ENCODE data around the gene LRP6.
A peak's percentile ranks its signal among the peaks of the same experiment; 100 is the strongest.

The LRP6 gene

GRCh38 chr12:12072064-12072760 is 194.6 kb downstream of the LRP6 start:
- Histone ChIP-seq H3K9ac (ENCODE audit: low read length) (peak overlapping the region; percentile 65), H3K4me3 (ENCODE audit: low read length) (peak overlapping the region; percentile 31), H3K36me3 (ENCODE audit: control insufficient read depth, insufficient read depth, low read length) (no peaks in the 10 kb centered on the region), H3K27me3 (ENCODE audit: control insufficient read depth, insufficient read depth, low read length) (no peaks in the 10 kb centered on the region), H3K4me1 (ENCODE audit: control insufficient read depth, insufficient read depth, low read length) (peaks cover 18% of the 10 kb centered on the region), H3K9me3 (ENCODE audit: control insufficient read depth, low read length) (no peaks in the 10 kb centered on the region)

- no peaks in the 10 kb centered on the region for H3K27me3 ChIP-seq (ENCODE audit: control insufficient read depth, insufficient read depth, low read length)
- peak within 1 kb of the TSS; percentile 31 for H3K4me3 ChIP-seq (ENCODE audit: low read length)
- peaks cover 18% of the 10 kb centered on the region for H3K4me1 ChIP-seq (ENCODE audit: control insufficient read depth, insufficient read depth, low read length)
- H3K9me3 ChIP-seq (ENCODE audit: control insufficient read depth, low read length): no peaks in the 10 kb centered on the region
- H3K9ac ChIP-seq (ENCODE audit: low read length): peak within 1 kb of the TSS; percentile 65
- no peaks in the 10 kb centered on the region for H3K36me3 ChIP-seq (ENCODE audit: control insufficient read depth, insufficient read depth, low read length)
Observed at GRCh38 chr12:12070674-12071656, 195.9 kb downstream of the LRP6 start, which contains the start of gene BCL2L14. TSS of gene BCL2L14 (plus strand) at chr12:12070939. CDS start at chr12:12079306, 8,367 bp downstream.

- H3K27me3 ChIP-seq (ENCODE audit: control insufficient read depth, insufficient read depth, low read length): no peaks in the 10 kb centered on the region
- H3K4me3 ChIP-seq (ENCODE audit: low read length): peak overlapping the region; percentile 31
- peaks cover 18% of the 10 kb centered on the region for H3K4me1 ChIP-seq (ENCODE audit: control insufficient read depth, insufficient read depth, low read length)
- H3K9me3 ChIP-seq (ENCODE audit: control insufficient read depth, low read length): no peaks in the 10 kb centered on the region
- no peaks in the 10 kb centered on the region for H3K36me3 ChIP-seq (ENCODE audit: control insufficient read depth, insufficient read depth, low read length)
- no peak overlapping the region for H3K9ac ChIP-seq (ENCODE audit: low read length)
Observed at GRCh38 chr12:12069821-12070548, 196.9 kb downstream of the LRP6 start.

GRCh38 chr12:12068751-12069150 is 198.1 kb downstream of the LRP6 start:
- H3K9ac ChIP-seq (ENCODE audit: low read length): no peak overlapping the region
- no peak overlapping the region for H3K4me3 ChIP-seq (ENCODE audit: low read length)
- no peaks in the 10 kb centered on the region for H3K27me3 ChIP-seq (ENCODE audit: control insufficient read depth, insufficient read depth, low read length)
- H3K36me3 ChIP-seq (ENCODE audit: control insufficient read depth, insufficient read depth, low read length): no peaks in the 10 kb centered on the region
- peaks cover 18% of the 10 kb centered on the region for H3K4me1 ChIP-seq (ENCODE audit: control insufficient read depth, insufficient read depth, low read length)
- H3K9me3 ChIP-seq (ENCODE audit: control insufficient read depth, low read length): no peaks in the 10 kb centered on the region
